HEK293 (cell line): Measurements from ENCODE around the gene SEMA6A.
"Not testable (repeated sequence)": the region's sequence is repeated elsewhere in the genome, so short reads cannot be mapped to it uniquely, and the experiment has no call there.

Source experiments
- CTCF ChIA-PET: fragments of 350-600 bp; formaldehyde crosslinking; extraction: SDS; loops from one replicate; lab custom pipeline; 2021; ENCODE audit warnings: antibody characterized with exemption; lab: Yijun Ruan, JAX
- POLR2A ChIA-PET: fragments of 300-600 bp; formaldehyde crosslinking; extraction: SDS; loops from one replicate; lab custom pipeline; 2020; ENCODE audit warnings: antibody characterized with exemption, inconsistent platforms; lab: Yijun Ruan, JAX
- H3K27ac ChIP-seq: fragments of 200-500 bp; sonication (Bioruptor generic); 2 replicates; pipeline ENCODE4 v1.5.1; 2014; ENCODE audit warnings: low read depth, low read length, control low read depth, inconsistent platforms; ENCODE audit errors: extremely low read depth
- H3K36me3 ChIP-seq, 2 experiments: fragments of 200-500 bp in 1 of 2; sonication (Bioruptor generic) in 1 of 2; 1 replicate in 1 of 2; 2 replicates in 1 of 2; pipeline ENCODE4 v1.5.1; 2014 to 2017; ENCODE audit warnings: inconsistent platforms in 2 of 2, low read length in 2 of 2; ENCODE audit not compliant: control insufficient read depth in 2 of 2, insufficient read depth in 1 of 2
- H3K4me1 ChIP-seq: fragments of 200-500 bp; sonication (Bioruptor generic); 2 replicates; pipeline ENCODE4 v1.5.1; 2014; ENCODE audit warnings: mild to moderate bottlenecking, low read length, inconsistent platforms; ENCODE audit not compliant: control insufficient read depth, insufficient read depth
- H3K4me3 ChIP-seq: 2 replicates; pipeline ENCODE4 v1.5.1; 2011; ENCODE audit warnings: low read depth, mild to moderate bottlenecking, control low read depth, low read length, moderate library complexity
- H3K9me3 ChIP-seq: fragments of 200-500 bp; sonication (Bioruptor generic); 2 replicates; pipeline ENCODE4 v1.5.1; 2014; ENCODE audit warnings: low read depth, low read length, inconsistent platforms; ENCODE audit not compliant: control insufficient read depth, insufficient read depth
- FEZF1 ChIP-seq: fragments of 450-650 bp; formaldehyde crosslinking; IDR thresholded peaks from 2 replicates; pipeline ENCODE4 v1.5.1; 2016; ENCODE audit warnings: missing biosample characterization, missing genetic modification characterization
- GFI1B ChIP-seq: fragments of 450-650 bp; formaldehyde crosslinking; IDR thresholded peaks from 2 replicates; pipeline ENCODE4 v1.5.1; 2016; ENCODE audit warnings: missing biosample characterization, missing genetic modification characterization
- HOXD13 ChIP-seq: sonication (generic); formaldehyde crosslinking; IDR thresholded peaks from 2 replicates; pipeline ENCODE4 v1.8.0; 2022; ENCODE audit warnings: missing genetic modification reagents, borderline replicate concordance
- KLF10 ChIP-seq: fragments of 450-650 bp; IDR thresholded peaks from 2 replicates; pipeline ENCODE4 v1.5.1; 2018; ENCODE audit warnings: missing biosample characterization, mild to moderate bottlenecking, missing genetic modification characterization
- OVOL3 ChIP-seq: fragments of 450-650 bp; formaldehyde crosslinking; IDR thresholded peaks from 2 replicates; pipeline ENCODE4 v1.5.1; 2016; ENCODE audit warnings: missing biosample characterization, missing genetic modification characterization
- SCRT1 ChIP-seq: fragments of 450-650 bp; formaldehyde crosslinking; IDR thresholded peaks from 2 replicates; pipeline ENCODE4 v1.5.1; 2016; ENCODE audit warnings: missing biosample characterization, missing genetic modification characterization, borderline replicate concordance
- SETDB1 ChIP-seq: IDR thresholded peaks from one replicate; pipeline ENCODE4 v1.6.1; 2017; ENCODE audit warnings: mild to moderate bottlenecking, low read length, moderate library complexity, mixed read lengths; ENCODE audit not compliant: insufficient read length
- SP7 ChIP-seq: fragments of 450-650 bp; formaldehyde crosslinking; IDR thresholded peaks from 2 replicates; pipeline ENCODE4 v1.5.1; 2016; ENCODE audit warnings: missing biosample characterization, missing genetic modification characterization
- TRIM28 ChIP-seq: IDR thresholded peaks from 2 replicates; pipeline ENCODE4 v1.6.1; 2011; ENCODE audit warnings: low read length, control low read depth, borderline replicate concordance
- YY1 ChIP-seq: fragments of 450-650 bp; formaldehyde crosslinking; IDR thresholded peaks from 2 replicates; pipeline ENCODE4 v1.5.1; 2018; ENCODE audit warnings: missing biosample characterization, missing genetic modification characterization
- ZBTB10 ChIP-seq: fragments of 450-650 bp; formaldehyde crosslinking; IDR thresholded peaks from 2 replicates; pipeline ENCODE4 v1.5.1; 2016; ENCODE audit warnings: missing biosample characterization, missing genetic modification characterization
- ZNF169 ChIP-seq: fragments of 450-650 bp; formaldehyde crosslinking; IDR thresholded peaks from 2 replicates; pipeline ENCODE4 v1.5.1; 2016; ENCODE audit warnings: missing biosample characterization, missing genetic modification characterization
- ZNF174 ChIP-seq: fragments of 450-650 bp; formaldehyde crosslinking; IDR thresholded peaks from 2 replicates; pipeline ENCODE4 v1.5.0; 2017; ENCODE audit warnings: missing biosample characterization, mild to moderate bottlenecking, missing genetic modification characterization
- ZNF18 ChIP-seq: fragments of 450-650 bp; formaldehyde crosslinking; IDR thresholded peaks from 2 replicates; pipeline ENCODE4 v1.5.1; 2016; ENCODE audit warnings: missing biosample characterization, missing genetic modification characterization
- ZNF2 ChIP-seq: fragments of 450-650 bp; formaldehyde crosslinking; IDR thresholded peaks from 2 replicates; pipeline ENCODE4 v1.5.1; 2016; ENCODE audit warnings: missing biosample characterization, missing genetic modification characterization
- ZNF366 ChIP-seq: fragments of 450-650 bp; formaldehyde crosslinking; conservative IDR thresholded peaks from 2 replicates; pipeline ENCODE4 v1.5.1; 2016; ENCODE audit warnings: missing biosample characterization, missing genetic modification characterization
- ZNF404 ChIP-seq: fragments of 450-650 bp; formaldehyde crosslinking; IDR thresholded peaks from 2 replicates; pipeline ENCODE4 v1.5.1; 2017; ENCODE audit warnings: missing biosample characterization, missing genetic modification characterization
- ZNF501 ChIP-seq: fragments of 450-650 bp; formaldehyde crosslinking; IDR thresholded peaks from 2 replicates; pipeline ENCODE4 v1.5.1; 2016; ENCODE audit warnings: missing biosample characterization, missing genetic modification characterization
- ZNF558 ChIP-seq: fragments of 450-650 bp; formaldehyde crosslinking; IDR thresholded peaks from 2 replicates; pipeline ENCODE4 v1.5.1; 2016; ENCODE audit warnings: missing biosample characterization, missing genetic modification characterization
- ZNF561 ChIP-seq: fragments of 450-650 bp; IDR thresholded peaks from 2 replicates; pipeline ENCODE4 v1.5.1; 2018; ENCODE audit warnings: missing biosample characterization, missing genetic modification characterization, borderline replicate concordance
- ZNF629 ChIP-seq: fragments of 450-650 bp; formaldehyde crosslinking; IDR thresholded peaks from 2 replicates; pipeline ENCODE4 v1.5.1; 2017; ENCODE audit warnings: missing biosample characterization, missing genetic modification characterization
- ZNF76 ChIP-seq: fragments of 450-650 bp; formaldehyde crosslinking; IDR thresholded peaks from 2 replicates; pipeline ENCODE4; 2016; ENCODE audit warnings: low read depth, missing biosample characterization, missing genetic modification characterization, borderline replicate concordance
- ZNF791 ChIP-seq: fragments of 450-650 bp; formaldehyde crosslinking; IDR thresholded peaks from 2 replicates; pipeline ENCODE4 v1.5.1; 2016; ENCODE audit warnings: missing biosample characterization, missing genetic modification characterization
- ZNF792 ChIP-seq: fragments of 450-650 bp; formaldehyde crosslinking; IDR thresholded peaks from 2 replicates; pipeline ENCODE4 v1.5.1; 2016; ENCODE audit warnings: missing biosample characterization, missing genetic modification characterization

SEMA6A gene

GRCh38 chr5:116546033-116546742 is 28.4 kb downstream of the SEMA6A start (continued):
- TF ChIP-seq ZNF501 (tag by site-specific recombination) (peak; percentile 37; the same call in 1 of the 2 replicates), KLF10 (tag by site-specific recombination) (peak; percentile 73)

- H3K4me3 ChIP-seq, POLR2A ChIA-PET, H3K4me1 ChIP-seq, H3K9me3 ChIP-seq, CTCF ChIA-PET, H3K36me3 ChIP-seq, H3K27ac ChIP-seq: not testable (repeated sequence)
- TF ChIP-seq ZNF561 (tag by site-specific recombination) (peak; percentile 98), SETDB1 (peak; percentile 97), TRIM28 (peak; percentile 15; the same call in 1 of the 2 replicates)
These were observed 29.2 kb downstream of the SEMA6A start for GRCh38 chr5:116545465-116545864.

- no peaks in the 10 kb centered on the region for H3K36me3 ChIP-seq
- ChIA-PET CTCF (no interaction called here), POLR2A (no interaction called here)
- TF ChIP-seq ZNF792 (tag by site-specific recombination) (no peak), HOXD13 (CRISPR knock-in tag) (no peak), ZNF791 (tag by site-specific recombination) (no peak), ZNF404 (no peak), ZBTB10 (tag by site-specific recombination) (no peak), ZNF366 (tag by site-specific recombination) (peak; percentile 33; the same call in 1 of the 2 replicates), KLF10 (tag by site-specific recombination) (0 out of 2 replicates have a peak, but pooled peaks have one; percentile 11), ZNF2 (no peak), ZNF169 (tag by site-specific recombination) (no peak), SP7 (tag by site-specific recombination) (no peak)
- no peak overlapping the region for H3K27ac ChIP-seq
- peaks cover 2% of the 10 kb centered on the region; the same call in 1 of the 2 replicates for H3K4me1 ChIP-seq
- H3K9me3 ChIP-seq = no peaks in the 10 kb centered on the region
- no peak overlapping the region for H3K4me3 ChIP-seq
These were observed 29.9 kb downstream of the SEMA6A start for GRCh38 chr5:116544531-116545241.

- ChIA-PET CTCF (interaction anchor here (0.8 kb wide), 1 partner anchor 14 kb away, joined by 3 read pairs; no protein-coding TSS in a partner anchor), POLR2A (no interaction called here)
- Histone ChIP-seq H3K9me3 (no peaks in the 10 kb centered on the region), H3K4me3 (no peak overlapping the region), H3K4me1 (peaks cover 2% of the 10 kb centered on the region; the same call in 1 of the 2 replicates), H3K36me3 (no peaks in the 10 kb centered on the region), H3K27ac (no peak overlapping the region)
- TF ChIP-seq ZNF2 (no peak), SCRT1 (peak; percentile 80), ZNF18 (no peak), GFI1B (tag by site-specific recombination) (no peak), ZNF629 (tag by site-specific recombination) (peak; percentile 44; the same call in 1 of the 2 replicates), ZNF76 (tag by site-specific recombination) (no peak), TRIM28 (0 out of 2 replicates have a peak, but pooled peaks have one; percentile 45), OVOL3 (tag by site-specific recombination) (0 out of 2 replicates have a peak, but pooled peaks have one; percentile 58), FEZF1 (tag by site-specific recombination) (peak; percentile 80), YY1 (tag by site-specific recombination) (no peak), ZNF174 (no peak), ZNF558 (tag by site-specific recombination) (no peak)
These were observed 31.1 kb downstream of the SEMA6A start for GRCh38 chr5:116543501-116543900.
